Stomach (tissue), 4 donors: Measurements from ENCODE around the gene SIK3.

ENCODE experiments used
- CTCF ChIP-seq, 7 experiments: fragments of 450-650 bp in 4 of 7; fragments of 200-600 bp in 3 of 7; sonication (generic) in 3 of 7; IDR thresholded peaks; one replicate each; pipeline ENCODE4 v1.5.1; 2016 to 2019; ENCODE audit warnings: antibody characterized with exemption in 7 of 7, control low read depth in 2 of 7, mild to moderate bottlenecking in 1 of 7
- POLR2A ChIP-seq, 4 donors: fragments of 450-650 bp; IDR thresholded peaks; one replicate each; pipeline ENCODE4 v1.6.1; 2016; ENCODE audit warnings: antibody characterized with exemption in 4 of 4, control low read depth in 2 of 4, mild to moderate bottlenecking in 1 of 4, moderate library complexity in 1 of 4
- POLR2AphosphoS5 ChIP-seq, 3 donors: sonication (generic); formaldehyde crosslinking; IDR thresholded peaks; one replicate each; pipeline ENCODE4 v1.6.1; 2016; ENCODE audit warnings: antibody characterized with exemption in 3 of 3

- TF ChIP-seq CTCF (IDR thresholded peaks at IDR 0.05) (no peak), POLR2AphosphoS5 (IDR thresholded peaks at IDR 0.05) (no peak), POLR2A (IDR thresholded peaks at IDR 0.05) (no peak)
Observed at GRCh38 chr11:116838321-116839084, 259.7 kb downstream of the SIK3 start.
